ENCODE measurements around the gene RLBP1. TPM values are rescaled to one million over a fixed set of nuclear protein-coding genes. Genes with fewer than 3 reads are reported as not detected.

The RLBP1 gene
- total and polyA plus RNA-seq, 7 donors: 0.03 TPM; not detected in 6

DNA sequence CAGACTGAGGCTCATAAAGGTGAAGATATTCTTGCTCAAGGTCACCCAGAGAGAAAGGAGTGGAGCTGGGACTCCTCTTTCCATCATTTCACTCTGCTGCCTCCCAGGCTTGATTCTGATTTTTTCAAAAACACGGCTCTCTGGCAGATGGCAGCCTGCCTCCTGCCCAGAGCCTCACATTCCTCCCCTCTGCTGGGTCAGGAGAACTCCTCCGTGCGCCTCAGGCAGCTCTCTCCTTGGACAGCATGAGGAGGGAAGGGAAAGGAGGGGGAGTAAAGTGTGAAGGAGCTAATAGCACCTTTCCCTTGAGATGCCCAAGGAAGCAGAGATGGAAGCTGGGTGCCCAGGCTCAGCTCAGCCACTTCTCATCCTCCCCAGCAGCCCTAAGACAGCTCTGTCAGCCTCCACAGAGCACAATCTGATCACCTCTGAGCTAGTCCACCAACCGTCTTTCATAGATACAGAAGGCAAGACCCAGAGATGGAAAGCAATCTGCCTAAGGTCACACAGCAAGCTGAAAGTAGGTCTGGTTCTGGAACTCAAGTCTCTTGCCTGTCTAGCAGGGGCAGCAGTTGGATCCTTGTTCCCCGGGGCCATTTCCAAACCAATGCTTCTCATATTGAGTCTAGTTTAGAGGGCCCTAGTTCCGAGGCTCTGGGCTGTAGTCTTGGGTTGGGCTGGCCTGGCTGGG is 3.5 kb downstream of the RLBP1 start:
- 69 to 73% (median 71%) methylated on average over 6 of the region's 6 CpGs for WGBS, 3 donors
- H3K27ac ChIP-seq: no peak overlapping the region
- no peaks in the 10 kb centered on the region for H3K9me3 ChIP-seq
- ATAC-seq (no peak), DNase-seq (no peak)
- no peaks in the 10 kb centered on the region for H3K4me1 ChIP-seq
- H3K4me3 ChIP-seq: no peak overlapping the region
- no peaks in the 10 kb centered on the region for H3K36me3 ChIP-seq (ENCODE audit: insufficient read depth in 1 of 2, low read depth in 1 of 2)
- no peaks in the 10 kb centered on the region for H3K27me3 ChIP-seq (ENCODE audit: insufficient read depth in 3 of 3, low read length in 2 of 3)
- intact Hi-C loops (cut with DNase I): no loop called here
- TF ChIP-seq, protein P1, sequence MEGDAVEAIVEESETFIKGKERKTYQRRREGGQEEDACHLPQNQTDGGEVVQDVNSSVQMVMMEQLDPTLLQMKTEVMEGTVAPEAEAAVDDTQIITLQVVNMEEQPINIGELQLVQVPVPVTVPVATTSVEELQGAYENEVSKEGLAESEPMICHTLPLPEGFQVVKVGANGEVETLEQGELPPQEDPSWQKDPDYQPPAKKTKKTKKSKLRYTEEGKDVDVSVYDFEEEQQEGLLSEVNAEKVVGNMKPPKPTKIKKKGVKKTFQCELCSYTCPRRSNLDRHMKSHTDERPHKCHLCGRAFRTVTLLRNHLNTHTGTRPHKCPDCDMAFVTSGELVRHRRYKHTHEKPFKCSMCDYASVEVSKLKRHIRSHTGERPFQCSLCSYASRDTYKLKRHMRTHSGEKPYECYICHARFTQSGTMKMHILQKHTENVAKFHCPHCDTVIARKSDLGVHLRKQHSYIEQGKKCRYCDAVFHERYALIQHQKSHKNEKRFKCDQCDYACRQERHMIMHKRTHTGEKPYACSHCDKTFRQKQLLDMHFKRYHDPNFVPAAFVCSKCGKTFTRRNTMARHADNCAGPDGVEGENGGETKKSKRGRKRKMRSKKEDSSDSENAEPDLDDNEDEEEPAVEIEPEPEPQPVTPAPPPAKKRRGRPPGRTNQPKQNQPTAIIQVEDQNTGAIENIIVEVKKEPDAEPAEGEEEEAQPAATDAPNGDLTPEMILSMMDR (IDR thresholded peaks at IDR 0.05): no peak

DNA sequence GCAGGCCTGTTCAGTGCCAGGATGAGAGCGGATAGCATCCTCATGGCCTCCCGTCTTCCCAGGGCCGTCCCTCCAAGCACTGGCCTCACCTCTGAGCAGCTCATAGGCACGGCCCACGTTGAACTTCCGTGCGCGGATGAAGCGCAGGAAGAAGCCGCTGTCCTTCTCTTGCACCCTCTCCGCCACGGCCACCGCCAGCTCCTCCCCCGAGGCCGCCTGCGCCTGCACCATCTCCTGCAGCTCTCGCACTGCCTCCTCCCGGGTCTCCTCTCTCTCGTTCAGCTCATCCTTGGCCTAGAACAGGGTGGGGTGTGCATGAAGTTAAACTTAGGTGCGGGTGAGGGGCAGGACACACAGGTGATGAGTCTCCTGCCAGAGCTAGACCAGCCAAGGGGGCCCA is 4.3 kb downstream of the RLBP1 start:
- TF ChIP-seq, protein P1 (IDR thresholded peaks at IDR 0.05): no peak
- intact Hi-C loops (cut with DNase I): no loop called here

DNA sequence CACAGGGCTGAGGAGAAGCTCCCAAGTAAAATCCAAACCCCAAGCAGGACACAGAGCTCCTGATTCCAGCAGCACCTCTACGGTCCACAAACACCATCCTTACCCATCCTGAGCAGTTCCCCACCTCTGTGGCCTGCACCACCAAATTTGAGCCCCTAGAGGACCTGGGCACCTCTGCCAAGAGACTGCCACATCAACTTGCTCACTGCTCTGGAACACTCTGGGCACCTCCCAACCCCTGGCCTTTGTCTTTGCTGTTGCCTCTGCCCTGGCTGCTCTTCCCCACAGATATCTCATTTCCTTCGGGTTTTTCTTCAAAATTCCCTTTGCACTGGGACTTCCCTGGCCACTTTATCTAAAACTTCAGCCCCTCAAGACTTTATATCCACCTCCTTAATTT is 5.8 kb downstream of the RLBP1 start:
- intact Hi-C loops (cut with DNase I): no loop called here
- no peak for DNase-seq
- no peak for ATAC-seq
- Histone ChIP-seq H3K4me3 (no peak overlapping the region), H3K36me3 (ENCODE audit: insufficient read depth in 1 of 2, low read depth in 1 of 2) (no peaks in the 10 kb centered on the region), H3K4me1 (no peaks in the 10 kb centered on the region), H3K27me3 (ENCODE audit: insufficient read depth in 3 of 3, low read length in 2 of 3) (no peaks in the 10 kb centered on the region), H3K9me3 (no peaks in the 10 kb centered on the region), H3K27ac (no peak overlapping the region)
- TF ChIP-seq, protein P1 (IDR thresholded peaks at IDR 0.05): no peak
- WGBS, 3 donors: 84 to 86% (median 86%) methylated on average over 2 of the region's 2 CpGs

More for the DNA sequence above, 4.3 kb downstream of the RLBP1 start:
- Histone ChIP-seq H3K4me1 (no peaks in the 10 kb centered on the region), H3K27ac (no peak overlapping the region), H3K4me3 (no peak overlapping the region), H3K27me3 (ENCODE audit: insufficient read depth in 3 of 3, low read length in 2 of 3) (no peaks in the 10 kb centered on the region), H3K9me3 (no peaks in the 10 kb centered on the region), H3K36me3 (ENCODE audit: insufficient read depth in 1 of 2, low read depth in 1 of 2) (no peaks in the 10 kb centered on the region)
- WGBS, 3 donors: 90 to 92% (median 91%) methylated on average over 20 of the region's 20 CpGs
- ATAC-seq (no peak), DNase-seq (no peak)

DNA sequence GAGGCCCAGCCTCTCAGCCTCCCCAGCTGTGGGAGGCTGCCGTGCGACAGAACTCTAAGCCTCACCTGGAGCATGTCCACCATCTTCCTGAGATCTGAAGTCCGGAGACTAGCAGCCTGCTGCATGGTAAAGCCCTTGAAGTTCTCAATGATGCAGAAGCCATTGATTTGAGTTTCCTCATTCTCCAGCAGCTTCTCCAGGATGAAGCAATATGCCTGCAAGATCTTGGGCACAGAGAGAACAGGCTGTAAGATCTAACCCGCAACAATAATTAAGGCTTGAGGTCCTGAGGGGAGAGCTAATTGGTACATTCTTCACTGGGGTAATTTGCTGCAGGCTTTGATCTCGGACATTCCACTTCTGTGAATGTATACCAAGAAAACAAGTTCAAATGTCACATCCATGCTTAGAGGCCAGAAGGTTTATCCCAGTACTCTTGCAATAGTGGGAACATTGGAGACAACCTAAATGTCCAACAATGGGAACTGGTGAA is 9.7 kb downstream of the RLBP1 start:
- Histone ChIP-seq H3K4me1 (peaks cover 4% of the 10 kb centered on the region), H3K27ac (no peak overlapping the region), H3K9me3 (no peaks in the 10 kb centered on the region), H3K36me3 (ENCODE audit: insufficient read depth in 1 of 2, low read depth in 1 of 2) (no peaks in the 10 kb centered on the region), H3K27me3 (ENCODE audit: insufficient read depth in 3 of 3, low read length in 2 of 3) (no peaks in the 10 kb centered on the region), H3K4me3 (no peak overlapping the region)
- TF ChIP-seq, protein P1 (IDR thresholded peaks at IDR 0.05): no peak
- WGBS, 3 donors: 71 to 87% (median 79%) methylated on average over 5 of the region's 5 CpGs
- no peak for DNase-seq
- no peak for ATAC-seq
- intact Hi-C loops (cut with DNase I): no loop called here
